GM12864 (cell line): ENCODE results near the gene ELF3.
"Not testable (repeated sequence)": the region's sequence is repeated elsewhere in the genome, so short reads cannot be mapped to it uniquely, and the experiment has no call there.

Experiments
- DNase-seq: peaks from one replicate; pipeline ENCODE4 v3.0.0-alpha.2; 2011; ENCODE audit warnings: low read depth
- H3K4me3 ChIP-seq: 2 replicates; pipeline ENCODE4 v1.5.1; 2011; ENCODE audit warnings: mild to moderate bottlenecking, low read depth, low read length, control low read depth
- TF ChIP-seq, protein P1 (sequence below): IDR thresholded peaks from 2 replicates; pipeline ENCODE4 v1.5.1; 2011; ENCODE audit warnings: low read depth, mild to moderate bottlenecking, moderate library complexity, low read length, control low read depth, inconsistent platforms; ENCODE audit errors: missing control alignments

The ELF3 gene

DNA sequence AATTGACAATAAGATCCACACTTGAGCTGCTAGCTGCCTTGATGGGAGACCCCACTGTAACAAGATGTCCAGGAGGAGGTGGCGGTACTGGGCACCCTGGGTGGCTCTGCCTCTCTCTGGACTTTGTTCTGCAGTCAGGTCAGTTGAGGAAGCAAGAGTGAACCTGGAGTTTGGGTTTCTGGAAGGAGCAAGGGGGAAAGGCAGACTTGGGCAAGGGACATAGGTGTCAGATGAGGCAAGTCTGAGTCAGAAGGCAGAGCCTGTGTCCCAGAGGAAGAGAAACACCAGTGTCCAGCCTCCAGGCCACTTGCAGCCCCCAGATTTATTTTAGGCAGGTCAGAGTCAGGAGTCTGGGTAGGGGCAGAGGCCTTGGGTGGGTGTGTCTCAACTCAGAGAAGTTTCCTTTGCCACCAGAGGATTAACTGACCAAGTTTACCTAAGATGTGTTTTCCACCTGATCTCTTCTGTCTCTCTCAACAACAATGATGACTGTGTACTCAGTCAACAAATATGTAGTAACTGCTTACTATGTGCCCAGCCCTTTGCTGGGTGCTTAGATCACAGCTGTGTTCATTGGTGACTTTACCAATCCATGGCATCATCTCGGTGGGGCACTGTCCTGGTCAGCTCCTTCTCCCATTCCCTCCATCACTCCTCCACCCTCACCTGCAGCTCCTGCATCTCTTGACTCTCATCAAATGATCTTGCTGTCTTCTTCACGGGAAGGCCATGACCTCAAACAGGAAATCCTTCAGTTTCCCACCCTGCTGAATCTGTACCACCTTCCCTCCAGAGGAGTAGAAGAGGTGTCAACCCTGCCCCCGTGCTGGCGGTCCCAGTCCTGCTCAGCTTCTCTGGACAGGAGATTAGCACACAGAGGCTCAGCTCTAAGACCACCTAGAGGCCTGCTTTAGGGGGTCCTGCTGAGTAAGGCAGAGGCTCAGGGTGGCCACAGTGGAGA, 36.6 kb downstream of the ELF3 start:
- H3K4me3 ChIP-seq: no peak overlapping the region
- no peak for DNase-seq
- TF ChIP-seq, protein P1, sequence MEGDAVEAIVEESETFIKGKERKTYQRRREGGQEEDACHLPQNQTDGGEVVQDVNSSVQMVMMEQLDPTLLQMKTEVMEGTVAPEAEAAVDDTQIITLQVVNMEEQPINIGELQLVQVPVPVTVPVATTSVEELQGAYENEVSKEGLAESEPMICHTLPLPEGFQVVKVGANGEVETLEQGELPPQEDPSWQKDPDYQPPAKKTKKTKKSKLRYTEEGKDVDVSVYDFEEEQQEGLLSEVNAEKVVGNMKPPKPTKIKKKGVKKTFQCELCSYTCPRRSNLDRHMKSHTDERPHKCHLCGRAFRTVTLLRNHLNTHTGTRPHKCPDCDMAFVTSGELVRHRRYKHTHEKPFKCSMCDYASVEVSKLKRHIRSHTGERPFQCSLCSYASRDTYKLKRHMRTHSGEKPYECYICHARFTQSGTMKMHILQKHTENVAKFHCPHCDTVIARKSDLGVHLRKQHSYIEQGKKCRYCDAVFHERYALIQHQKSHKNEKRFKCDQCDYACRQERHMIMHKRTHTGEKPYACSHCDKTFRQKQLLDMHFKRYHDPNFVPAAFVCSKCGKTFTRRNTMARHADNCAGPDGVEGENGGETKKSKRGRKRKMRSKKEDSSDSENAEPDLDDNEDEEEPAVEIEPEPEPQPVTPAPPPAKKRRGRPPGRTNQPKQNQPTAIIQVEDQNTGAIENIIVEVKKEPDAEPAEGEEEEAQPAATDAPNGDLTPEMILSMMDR: no peak

DNA sequence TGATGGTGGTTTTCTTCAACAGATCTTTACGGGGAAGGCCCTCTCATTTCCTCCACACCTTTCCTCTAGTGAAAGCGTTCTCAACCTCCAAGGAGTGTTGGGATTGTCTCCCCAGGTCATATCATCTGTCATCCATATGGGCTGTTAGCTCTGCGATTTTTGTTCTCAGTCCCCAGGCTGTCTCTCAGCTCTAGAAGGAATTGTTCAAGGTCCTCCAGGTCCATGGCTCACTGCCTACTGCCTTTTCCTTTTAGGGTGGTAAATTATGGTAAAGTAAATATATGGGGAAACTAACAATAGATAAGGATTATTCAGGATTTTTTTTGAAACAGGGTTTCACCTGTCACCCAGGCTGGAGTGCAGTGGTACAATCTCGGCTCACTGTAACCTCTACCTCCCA, 37.6 kb downstream of the ELF3 start:
- no peak overlapping the region for H3K4me3 ChIP-seq
- DNase-seq: no peak
- TF ChIP-seq, protein P1: no peak

DNA sequence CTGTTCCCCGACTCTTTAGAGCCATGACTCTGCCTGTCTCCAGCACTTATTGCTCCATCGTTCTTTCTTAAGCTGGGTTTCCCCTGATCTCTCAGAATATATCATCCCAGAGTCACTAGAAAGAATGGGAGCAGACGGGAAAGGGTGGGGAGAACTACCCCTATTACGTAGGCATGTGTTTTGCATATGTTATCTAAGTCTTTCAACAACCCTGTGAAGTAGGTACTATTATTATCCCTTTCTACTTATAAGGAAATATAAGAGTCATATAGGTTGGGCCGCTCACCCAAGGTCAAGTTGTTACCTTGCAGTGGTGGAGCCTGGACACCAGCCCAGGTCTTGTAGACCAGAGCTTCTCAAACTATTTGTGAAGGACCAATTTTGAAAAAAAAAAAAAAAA, 38.7 kb downstream of the ELF3 start:
- DNase-seq: no peak
- TF ChIP-seq, protein P1: no peak
- no peak overlapping the region for H3K4me3 ChIP-seq

DNA sequence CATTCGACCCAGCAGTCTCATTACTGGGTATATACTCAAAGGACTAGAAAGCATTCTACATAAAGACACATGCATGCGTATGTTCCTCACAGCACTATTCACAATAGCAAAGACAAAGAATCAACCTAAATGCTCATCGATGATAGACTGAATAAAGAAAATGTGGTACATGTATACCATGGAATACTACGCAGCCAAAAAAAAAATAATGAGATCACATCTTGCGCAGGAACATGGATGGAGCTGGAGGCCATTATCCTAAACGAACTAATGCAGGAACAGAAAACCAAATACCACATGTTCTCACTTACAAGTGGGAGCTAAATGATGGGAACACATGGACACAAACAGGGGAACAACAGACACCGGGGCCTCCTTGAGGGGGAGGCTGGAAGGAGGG, 43.7 kb downstream of the ELF3 start:
- DNase-seq: no peak
- H3K4me3 ChIP-seq: no peak overlapping the region
- TF ChIP-seq, protein P1: no peak

DNA sequence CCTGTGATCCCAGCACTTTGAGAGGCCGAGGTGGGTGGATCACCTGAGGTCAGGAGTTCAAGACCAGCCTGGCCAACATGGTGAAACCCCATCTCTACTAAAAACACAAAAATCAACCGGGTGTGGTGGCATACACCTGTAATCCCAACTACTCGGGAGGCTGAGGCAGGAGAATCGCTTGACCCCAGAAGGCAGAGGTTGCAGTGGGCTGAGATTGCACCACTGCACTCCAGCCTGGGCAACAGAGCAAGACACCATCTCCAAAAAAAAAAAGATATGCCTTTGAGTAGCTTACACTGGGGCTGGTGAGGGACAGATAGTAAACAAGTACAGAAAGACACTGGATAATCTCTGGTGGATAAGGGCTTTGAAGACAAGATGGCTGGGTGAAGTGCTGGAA, 44.3 kb downstream of the ELF3 start:
- H3K4me3 ChIP-seq, DNase-seq: not testable (repeated sequence)

DNA sequence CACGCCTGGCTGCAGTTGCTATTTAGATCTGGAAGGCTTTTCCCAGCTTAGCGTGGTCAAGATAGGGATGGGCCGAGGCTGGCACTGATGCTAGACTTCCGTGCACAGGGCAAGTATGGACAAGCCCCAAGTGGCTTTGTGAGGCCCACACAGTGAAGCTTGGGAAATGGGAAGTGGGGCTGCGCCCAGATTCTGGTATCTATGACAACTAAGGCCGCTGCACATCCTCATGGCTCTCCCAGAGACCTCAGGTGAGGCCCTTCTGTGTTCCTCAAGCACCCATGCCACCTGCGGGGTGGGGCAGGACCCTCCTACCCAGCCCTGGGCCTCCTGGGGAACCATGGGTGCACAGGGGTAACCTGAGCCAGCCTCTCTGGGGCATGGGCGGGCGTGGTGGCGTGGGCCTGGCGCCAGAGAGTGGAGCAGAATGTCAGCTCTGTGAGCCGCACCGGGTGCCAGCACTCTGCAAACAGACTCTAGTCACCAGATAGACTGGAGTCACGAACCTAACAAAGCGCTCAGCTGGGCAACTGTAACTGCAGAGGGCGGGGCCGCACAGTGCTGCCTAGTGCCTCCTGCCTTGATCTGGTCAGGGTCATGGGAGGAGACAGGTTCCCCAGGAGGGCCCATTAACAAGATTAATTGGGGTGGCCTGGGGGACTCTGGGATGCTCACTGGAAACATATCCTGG, 46.4 kb downstream of the ELF3 start:
- no peak for DNase-seq
- TF ChIP-seq, protein P1: no peak
- no peak overlapping the region for H3K4me3 ChIP-seq

DNA sequence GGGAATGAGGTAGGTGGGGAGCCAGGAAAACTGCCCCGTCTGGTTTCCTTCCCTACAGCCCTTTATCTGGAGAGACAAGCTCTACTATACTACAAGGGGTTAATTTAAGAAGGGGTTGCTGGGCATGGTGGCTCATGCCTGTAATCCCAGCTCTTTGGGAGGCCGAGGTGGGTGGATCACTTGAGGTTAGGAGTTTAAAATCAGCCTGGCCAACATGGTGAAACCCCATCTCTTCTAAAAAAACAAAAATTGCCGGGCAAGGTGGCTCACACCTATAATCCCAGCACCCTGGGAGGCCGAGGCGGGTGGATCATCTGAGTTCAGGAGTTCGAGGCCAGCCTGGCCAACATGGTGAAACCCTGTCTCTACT, 46.9 kb downstream of the ELF3 start:
- H3K4me3 ChIP-seq, DNase-seq: not testable (repeated sequence)
